NB4 (cell line): ENCODE results near the gene AKAP5.

Source experiments
- CTCF ChIP-seq: IDR thresholded peaks from one replicate; pipeline ENCODE4 v1.5.1; 2012; ENCODE audit warnings: low read depth, low read length
- MYC ChIP-seq: IDR thresholded peaks from 2 replicates; pipeline ENCODE4 v1.6.1; 2011; ENCODE audit warnings: low read depth, low read length
- POLR2A ChIP-seq: IDR thresholded peaks from 2 replicates; pipeline ENCODE4 v1.6.1; 2011; ENCODE audit warnings: mild to moderate bottlenecking; ENCODE audit not compliant: insufficient read length; ENCODE audit errors: extremely low read depth

GRCh38 chr14:64504310-64504896, 39.1 kb downstream of the AKAP5 start, which contains the start of gene ZBTB1:
- TF ChIP-seq CTCF (no peak), POLR2A (peak; percentile 59), MYC (peak; percentile 8)
